GM18499 (cell line): ENCODE results near the gene P2RX5.

ENCODE experiments used
- ATAC-seq: cut with Tn5 transposase; IDR thresholded peaks from one replicate; pipeline ENCODE4 v1.9.1; 2021; ENCODE audit warnings: moderate number of reproducible peaks; ENCODE audit not compliant: insufficient read depth, unreplicated experiment

P2RX5 gene

GRCh38 chr17:3630781-3631180, 65.2 kb downstream of the P2RX5 start:
- ATAC-seq: no peak

DNA sequence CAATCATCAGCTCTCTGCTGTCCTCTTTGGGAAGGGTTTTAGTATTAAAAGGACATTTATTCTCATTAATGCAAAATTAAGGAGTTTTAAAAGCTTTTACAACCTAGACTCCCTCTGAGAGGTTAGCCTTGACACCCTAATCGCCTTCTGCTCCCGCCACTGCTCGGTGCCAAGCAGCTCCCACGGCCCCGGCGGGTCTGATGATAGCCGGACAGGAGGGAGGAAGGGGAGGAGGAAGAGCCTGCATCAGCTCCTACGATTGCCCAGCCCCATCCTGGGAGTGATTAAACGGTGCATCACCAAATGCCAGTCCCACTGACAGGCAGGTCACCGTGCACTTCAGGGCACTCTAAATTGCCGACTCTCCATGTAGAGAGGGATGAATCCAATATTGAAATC, 68.2 kb downstream of the P2RX5 start:
- ATAC-seq: no peak

DNA sequence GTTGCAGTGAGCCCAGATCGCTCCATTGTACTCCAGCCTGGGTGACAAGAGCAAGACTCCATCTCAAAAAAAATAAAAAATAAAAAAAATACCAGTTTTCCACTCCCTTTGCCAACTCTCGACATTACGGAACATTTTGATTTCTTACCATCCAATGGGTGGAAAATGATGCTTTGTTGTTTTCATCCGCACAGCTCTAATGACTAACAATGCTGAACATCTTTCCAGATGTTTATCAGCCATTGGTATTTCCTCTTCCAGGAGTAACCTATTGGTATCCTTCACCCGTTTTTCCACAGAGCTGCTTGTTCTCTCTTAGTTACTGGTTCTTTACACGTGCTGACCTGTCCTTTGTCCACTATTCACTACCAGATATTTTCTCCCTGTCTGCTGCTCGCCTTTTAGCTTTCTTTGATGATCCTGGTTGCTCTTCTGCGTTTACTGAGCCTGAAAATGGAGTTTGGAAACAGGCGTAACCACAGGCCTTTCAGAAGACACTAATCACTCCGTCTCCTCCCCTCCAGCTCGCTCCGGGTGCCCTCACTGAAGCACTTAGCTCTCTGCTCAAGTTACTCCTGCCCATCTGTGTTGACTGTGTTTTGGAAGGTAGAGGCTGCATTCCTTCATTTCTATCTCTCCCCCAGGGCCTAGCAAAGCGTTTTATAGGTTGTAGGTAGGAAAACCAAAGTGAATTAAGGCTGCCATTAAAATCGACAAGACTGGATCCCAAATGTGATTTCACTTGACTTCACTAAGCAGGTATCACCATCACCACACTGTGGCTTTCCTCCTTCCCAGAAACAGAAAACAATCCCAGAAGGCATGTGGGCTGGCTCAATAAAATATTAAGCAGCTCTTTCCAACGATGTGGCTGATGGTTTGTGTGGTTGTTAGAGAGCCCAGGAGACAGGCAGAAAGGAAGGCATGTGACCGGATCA, 68.9 kb downstream of the P2RX5 start:
- no peak for ATAC-seq
